HG02885 (cell line): ENCODE data around the gene WDR73.
"Not testable (repeated sequence)": the region's sequence is repeated elsewhere in the genome, so short reads cannot be mapped to it uniquely, and the experiment has no call there.

Experiments
- ATAC-seq: cut with Tn5 transposase; IDR thresholded peaks from one replicate; pipeline ENCODE4 v1.9.1; 2021; ENCODE audit warnings: mild to moderate bottlenecking; ENCODE audit not compliant: unreplicated experiment, poor library complexity

Gene WDR73

GRCh38 chr15:84658080-84658787 lies 4.2 kb upstream of the WDR73 start, which contains the start of gene NMB:
Gene NMB (minus strand): TSS chr15:84658199. CDS start chr15:84658152, 47 bp downstream.
- peak; percentile 70 for ATAC-seq

GRCh38 chr15:84657748-84658079 lies 3.6 kb upstream of the WDR73 start:
- ATAC-seq, result no peak

- no peak for ATAC-seq
Measured at GRCh38 chr15:84656972-84657371, 2.9 kb upstream of the WDR73 start.

GRCh38 chr15:84654689-84655453 lies 788 bp upstream of the WDR73 start:
- peak; percentile 33 for ATAC-seq

GRCh38 chr15:84653584-84653909 lies 536 bp downstream of the WDR73 start:
- ATAC-seq, result no peak

GRCh38 chr15:84649706-84650105 lies 4.4 kb downstream of the WDR73 start:
- no peak for ATAC-seq

- no peak for ATAC-seq
Measured at GRCh38 chr15:84648539-84648938, 5.5 kb downstream of the WDR73 start.

- no peak for ATAC-seq
Measured at GRCh38 chr15:84647726-84648125, 6.4 kb downstream of the WDR73 start.

- no peak for ATAC-seq
Measured at GRCh38 chr15:84645997-84646396, 8.1 kb downstream of the WDR73 start.

- ATAC-seq, result no peak
Measured at GRCh38 chr15:84645496-84645895, 8.6 kb downstream of the WDR73 start.

- no peak for ATAC-seq
Measured at GRCh38 chr15:84643838-84644237, 10.2 kb downstream of the WDR73 start.

- ATAC-seq, result not testable (repeated sequence)
Measured at GRCh38 chr15:84642640-84643039, 11.4 kb downstream of the WDR73 start.

- not testable (repeated sequence) for ATAC-seq
Measured at GRCh38 chr15:84641871-84642270, 12.2 kb downstream of the WDR73 start.

- ATAC-seq, result no peak
Measured at GRCh38 chr15:84638103-84638502, 16.0 kb downstream of the WDR73 start.

- no peak for ATAC-seq
Measured at GRCh38 chr15:84634228-84634837, 19.8 kb downstream of the WDR73 start.

- peak; percentile 46 for ATAC-seq
Measured at GRCh38 chr15:84633311-84634227, 20.5 kb downstream of the WDR73 start.

GRCh38 chr15:84631706-84632272 lies 22.3 kb downstream of the WDR73 start:
- ATAC-seq, result no peak

- ATAC-seq, result no peak
Measured at GRCh38 chr15:84629033-84629432, 25.1 kb downstream of the WDR73 start.

- ATAC-seq, result no peak
Measured at GRCh38 chr15:84625123-84625522, 29.0 kb downstream of the WDR73 start.

- ATAC-seq, result no peak
Measured at GRCh38 chr15:84624359-84624758, 29.7 kb downstream of the WDR73 start.
